Lower leg skin (tissue), 4 donors: ENCODE measurements around the gene UGT1A8. TPM values are rescaled to one million over a fixed set of nuclear protein-coding genes. Genes with fewer than 3 reads are reported as not detected.
"Not testable (repeated sequence)": the region's sequence is repeated elsewhere in the genome, so short reads cannot be mapped to it uniquely, and the experiment has no call there.

Source experiments
- DNase-seq, 2 donors: peaks; one replicate each; pipeline ENCODE4 v3.0.0-alpha.2; 2019; ENCODE audit warnings: low spot score in 2 of 2
- H3K4me3 ChIP-seq: fragments of 200-600 bp; sonication (generic); 2 replicates; pipeline ENCODE4 v1.5.1; 2017; ENCODE audit warnings: mild to moderate bottlenecking, low read depth; ENCODE audit not compliant: poor library complexity, severe bottlenecking
- CTCF ChIP-seq, 3 donors: fragments of 450-650 bp; IDR thresholded peaks; one replicate each; pipeline ENCODE4 v1.5.1; 2016; ENCODE audit warnings: antibody characterized with exemption in 3 of 3, mild to moderate bottlenecking in 3 of 3, moderate library complexity in 2 of 3
- POLR2A ChIP-seq, 2 donors: fragments of 450-650 bp; IDR thresholded peaks; one replicate each; pipeline ENCODE4 v1.6.1; 2016 to 2017; ENCODE audit warnings: antibody characterized with exemption in 2 of 2, mild to moderate bottlenecking in 1 of 2, moderate library complexity in 1 of 2
- WGBS, 2 donors: methylation state at CpG; one replicate each; pipeline ENCODE4 v1.1.5; 2018; 5-methylcytosine and 5-hydroxymethylcytosine counted together
- intact Hi-C: fragments of 100-400 bp; cut with DNase I; formaldehyde crosslinking; loops from one replicate; pipeline ENCODE4 v1.15.0; 2023; ENCODE audit warnings: low total_unique reads
- total RNA-seq, 4 donors: library from RNA; depleted of rRNA; stranded (reverse); fragments of >200 nt; gene quantifications; one replicate each; pipeline ENCODE4 v1.1.0, GENCODE V29; 2016

The UGT1A8 gene
- total RNA-seq, 4 donors from 2014 or later = not detected

GRCh38 chr2:233714121-233714520 is 96.7 kb downstream of the UGT1A8 start:
- whole genome bisulfite sequencing, 2 donors = 79 to 83% methylated on average over 2 of the region's 2 CpGs
- DNase-seq = no peak
- no peak overlapping the region for H3K4me3 ChIP-seq
- intact Hi-C loops = loop anchor here (5.0 kb wide), 1 partner anchor 232 kb away; no protein-coding TSS in a partner anchor
- TF ChIP-seq POLR2A (IDR thresholded peaks at IDR 0.05) = no peak
- TF ChIP-seq CTCF (IDR thresholded peaks at IDR 0.05) = no peak

GRCh38 chr2:233718552-233718951 is 101.1 kb downstream of the UGT1A8 start, which contains the start of gene UGT1A4:
TSS of gene UGT1A4 (plus strand) at chr2:233718736. CDS start at chr2:233718821, 85 bp downstream.
- DNase-seq = no peak
- TF ChIP-seq POLR2A (IDR thresholded peaks at IDR 0.05) = no peak
- TF ChIP-seq CTCF (IDR thresholded peaks at IDR 0.05) = no peak
- H3K4me3 ChIP-seq = no peak within 1 kb of the TSS
- intact Hi-C loops = no loop called here
- 80 to 87% methylated on average over 7 of the region's 7 CpGs for WGBS, 2 donors

- no peak for DNase-seq
- H3K4me3 ChIP-seq = no peak within 1 kb of the TSS
- TF ChIP-seq CTCF (IDR thresholded peaks at IDR 0.05) (no peak), POLR2A (IDR thresholded peaks at IDR 0.05) (no peak)
- intact Hi-C loops = no loop called here
- 70 to 83% methylated on average over 8 of the region's 8 CpGs for WGBS, 2 donors
Measured at GRCh38 chr2:233728723-233729301, 111.4 kb downstream of the UGT1A8 start, which contains the start of gene UGT1A3. TSS of gene UGT1A3 (plus strand) at chr2:233729042. CDS start at chr2:233729127, 85 bp downstream.

- 82 to 86% methylated on average over 11 to 14 of the region's 14 CpGs for WGBS, 2 donors
- DNase-seq, H3K4me3 ChIP-seq, intact Hi-C loops: not testable (repeated sequence)
Measured at GRCh38 chr2:233736868-233737653, 119.6 kb downstream of the UGT1A8 start.

- H3K4me3 ChIP-seq = no peak overlapping the region
- intact Hi-C loops = no loop called here
- no peak for DNase-seq
- TF ChIP-seq POLR2A (IDR thresholded peaks at IDR 0.05) = no peak
- TF ChIP-seq CTCF (IDR thresholded peaks at IDR 0.05) = no peak
- WGBS, 2 donors = 71 to 78% methylated on average over 2 of the region's 2 CpGs
Measured at GRCh38 chr2:233740870-233741269, 123.4 kb downstream of the UGT1A8 start.

- no peak for TF ChIP-seq CTCF (IDR thresholded peaks at IDR 0.05)
- TF ChIP-seq POLR2A (IDR thresholded peaks at IDR 0.05) = no peak
- intact Hi-C loops = no loop called here
- no peak for DNase-seq
- WGBS, 2 donors = 94 to 96% methylated on average over 36 to 42 of the region's 46 CpGs
- H3K4me3 ChIP-seq = no peak overlapping the region
Measured at GRCh38 chr2:233743464-233744259, 126.2 kb downstream of the UGT1A8 start.
